Thoracic aorta (tissue), 2 donors: ENCODE measurements around the gene CMKLR1. TPM values are rescaled to one million over a fixed set of nuclear protein-coding genes. Genes with fewer than 3 reads are reported as not detected.
A peak's percentile ranks its signal among the peaks of the same experiment; 100 is the strongest.

Source experiments
- ATAC-seq: fragments of 150-250 bp; one replicate; pipeline ENCODE4 v1.8.0; 2017; ENCODE audit warnings: low read depth; ENCODE audit not compliant: insufficient number of reproducible peaks, low FRiP score
- DNase-seq: peaks from one replicate; pipeline ENCODE4 v3.0.0-alpha.2; 2020; ENCODE audit warnings: low spot score
- H3K27ac ChIP-seq, 2 donors: fragments of 200-600 bp; sonication (generic); 1 replicate in 1 of 2; 2 replicates in 1 of 2; pipeline ENCODE4 v1.5.1; 2016; ENCODE audit warnings: mild to moderate bottlenecking in 2 of 2, moderate library complexity in 2 of 2
- H3K27me3 ChIP-seq: fragments of 200-600 bp; sonication (generic); replicated peaks from 2 replicates; pipeline ENCODE4 v1.6.0; 2016; ENCODE audit warnings: mild to moderate bottlenecking; ENCODE audit not compliant: insufficient read depth
- H3K36me3 ChIP-seq: fragments of 200-600 bp; sonication (generic); one replicate; pipeline ENCODE4 v1.5.1; 2016
- H3K4me1 ChIP-seq, 2 donors: fragments of 200-600 bp; sonication (generic); 1 replicate in 1 of 2; 2 replicates in 1 of 2; pipeline versions ENCODE4 v1.5.1 to v1.6.0; 2016; ENCODE audit warnings: low read depth in 2 of 2, mild to moderate bottlenecking in 1 of 2; ENCODE audit not compliant: control insufficient read depth in 1 of 2
- H3K4me3 ChIP-seq: fragments of 200-600 bp; sonication (generic); 2 replicates; pipeline ENCODE4 v1.5.1; 2016; ENCODE audit warnings: mild to moderate bottlenecking
- H3K9me3 ChIP-seq: fragments of 200-600 bp; sonication (generic); 2 replicates; pipeline ENCODE4 v1.5.1; 2016
- total RNA-seq, 2 donors: library from RNA; depleted of rRNA; stranded (reverse); fragments of >200 nt; gene quantifications; one replicate each; pipeline versions ENCODE4 v1.1.0 to v1.2.3, GENCODE V29; 2016
- TF ChIP-seq, protein P1 (sequence below): fragments of 200-600 bp; sonication (generic); IDR thresholded peaks from one replicate; pipeline ENCODE4 v1.5.1; 2019; ENCODE audit warnings: antibody characterized with exemption

CMKLR1 gene
- total RNA-seq, 2 donors from 2014 or later, result 56.6 to 73.8 TPM

DNA sequence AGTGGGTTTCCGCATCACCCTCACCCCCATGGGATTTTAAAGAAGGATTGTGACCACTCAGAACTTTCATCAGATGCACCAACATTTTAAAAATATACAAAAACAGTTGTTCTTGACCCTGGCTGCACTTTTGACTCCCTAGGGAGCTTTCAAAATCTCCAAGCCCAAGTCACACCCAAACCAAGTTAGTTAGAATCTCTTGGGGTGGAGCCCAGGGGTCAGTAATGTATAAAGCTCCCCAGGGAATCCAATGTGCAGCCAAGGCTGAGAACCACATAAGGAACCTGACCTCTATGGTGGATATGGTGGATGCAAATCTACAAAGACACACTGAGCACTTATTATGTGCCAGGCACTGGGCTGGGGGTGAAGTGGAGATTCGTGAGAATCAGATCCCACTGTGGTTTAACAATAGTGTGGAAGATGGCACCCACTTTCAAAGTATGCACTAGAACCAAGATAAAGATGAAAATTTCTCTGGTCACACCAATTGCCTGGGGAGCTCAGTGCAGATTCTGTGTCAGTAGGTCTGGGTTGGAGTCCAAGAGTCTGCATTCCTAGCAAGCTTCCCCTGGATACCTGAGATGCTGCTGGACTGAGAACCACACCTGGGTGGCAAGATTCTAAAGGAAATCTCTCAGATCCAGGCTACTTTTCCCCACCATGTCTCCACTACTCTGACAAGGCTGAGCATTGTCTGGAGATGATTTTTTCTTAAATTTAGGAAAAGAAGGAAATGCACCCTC is 18.9 kb upstream of the CMKLR1 start:
- no peak for DNase-seq
- Histone ChIP-seq H3K36me3 (no peaks in the 10 kb centered on the region), H3K27me3 (no peaks in the 10 kb centered on the region), H3K4me3 (no peak overlapping the region), H3K27ac (no peak overlapping the region), H3K4me1 (no peaks in the 10 kb centered on the region), H3K9me3 (no peaks in the 10 kb centered on the region)
- no peak for ATAC-seq
- TF ChIP-seq, protein P1, sequence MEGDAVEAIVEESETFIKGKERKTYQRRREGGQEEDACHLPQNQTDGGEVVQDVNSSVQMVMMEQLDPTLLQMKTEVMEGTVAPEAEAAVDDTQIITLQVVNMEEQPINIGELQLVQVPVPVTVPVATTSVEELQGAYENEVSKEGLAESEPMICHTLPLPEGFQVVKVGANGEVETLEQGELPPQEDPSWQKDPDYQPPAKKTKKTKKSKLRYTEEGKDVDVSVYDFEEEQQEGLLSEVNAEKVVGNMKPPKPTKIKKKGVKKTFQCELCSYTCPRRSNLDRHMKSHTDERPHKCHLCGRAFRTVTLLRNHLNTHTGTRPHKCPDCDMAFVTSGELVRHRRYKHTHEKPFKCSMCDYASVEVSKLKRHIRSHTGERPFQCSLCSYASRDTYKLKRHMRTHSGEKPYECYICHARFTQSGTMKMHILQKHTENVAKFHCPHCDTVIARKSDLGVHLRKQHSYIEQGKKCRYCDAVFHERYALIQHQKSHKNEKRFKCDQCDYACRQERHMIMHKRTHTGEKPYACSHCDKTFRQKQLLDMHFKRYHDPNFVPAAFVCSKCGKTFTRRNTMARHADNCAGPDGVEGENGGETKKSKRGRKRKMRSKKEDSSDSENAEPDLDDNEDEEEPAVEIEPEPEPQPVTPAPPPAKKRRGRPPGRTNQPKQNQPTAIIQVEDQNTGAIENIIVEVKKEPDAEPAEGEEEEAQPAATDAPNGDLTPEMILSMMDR, result no peak

DNA sequence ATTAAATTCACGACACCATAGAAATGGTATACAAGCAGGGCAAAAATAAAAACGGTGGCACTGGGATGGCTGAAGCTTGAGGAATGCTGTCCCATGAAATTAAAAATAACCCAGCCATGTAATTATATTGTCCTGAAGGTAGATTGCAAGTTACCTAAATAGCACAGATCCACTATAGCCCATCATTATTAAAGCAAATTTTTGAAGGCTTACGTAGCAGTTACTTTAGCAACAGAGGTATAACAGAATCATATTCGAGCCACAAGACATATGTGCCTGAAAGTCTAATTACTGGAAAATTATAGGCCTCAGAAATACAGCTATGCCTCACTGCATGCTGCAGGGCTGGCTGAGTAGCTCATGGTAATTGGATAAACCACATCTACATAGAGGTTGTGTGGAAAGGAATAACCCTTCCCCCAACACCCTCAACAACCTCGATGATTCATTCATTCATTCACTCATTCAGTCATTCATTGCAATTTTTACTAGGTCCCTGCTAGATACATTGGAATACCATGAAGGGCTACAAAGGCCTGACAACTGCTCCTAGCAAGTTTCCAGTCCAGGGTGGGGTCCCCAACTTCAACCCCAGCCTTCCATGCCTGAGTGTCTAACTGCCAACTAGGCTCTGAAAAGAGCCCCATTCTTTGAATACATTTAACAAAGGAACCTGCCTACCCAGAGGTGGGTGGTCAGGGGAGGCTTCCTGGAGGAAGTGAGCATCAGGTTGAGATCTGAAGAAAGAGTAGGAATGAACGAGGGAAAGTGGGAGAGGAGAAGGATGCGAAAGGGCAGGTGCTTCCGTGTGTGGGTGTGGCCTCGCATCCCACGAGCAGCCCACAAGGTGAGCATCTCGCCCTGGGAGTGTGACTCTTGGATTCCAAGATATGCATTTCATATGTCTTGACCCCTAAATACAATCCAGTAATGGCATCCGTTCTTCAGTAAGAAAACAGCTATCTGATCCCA is 18.0 kb upstream of the CMKLR1 start:
- H3K27ac ChIP-seq, result no peak overlapping the region
- ATAC-seq (no peak), DNase-seq (no peak)
- no peaks in the 10 kb centered on the region for H3K9me3 ChIP-seq
- no peak overlapping the region for H3K4me3 ChIP-seq
- H3K36me3 ChIP-seq, result no peaks in the 10 kb centered on the region
- no peaks in the 10 kb centered on the region for H3K4me1 ChIP-seq
- H3K27me3 ChIP-seq, result no peaks in the 10 kb centered on the region
- TF ChIP-seq, protein P1, result no peak

DNA sequence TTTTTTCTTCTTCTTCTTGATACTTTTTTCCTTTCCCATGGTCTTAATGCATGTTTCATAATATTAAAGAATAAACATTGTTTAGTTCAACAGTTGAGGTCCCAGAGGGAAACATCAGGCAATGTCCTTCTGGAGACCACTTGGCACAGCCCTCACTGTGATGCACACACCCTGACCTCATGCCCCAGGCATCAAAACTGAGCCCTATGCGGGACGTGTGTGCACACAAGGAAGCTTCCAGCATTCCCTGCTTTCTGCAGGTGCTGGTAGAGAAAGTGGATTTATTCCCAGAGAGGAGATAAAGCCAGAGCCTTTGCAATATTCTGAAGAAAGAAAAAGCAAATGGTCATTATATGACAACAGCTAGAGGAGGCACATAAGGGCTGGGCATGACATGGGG is 16.0 kb upstream of the CMKLR1 start:
- no peak for DNase-seq
- TF ChIP-seq, protein P1, result no peak
- no peaks in the 10 kb centered on the region for H3K36me3 ChIP-seq
- H3K9me3 ChIP-seq, result no peaks in the 10 kb centered on the region
- ATAC-seq, result no peak
- no peak overlapping the region for H3K4me3 ChIP-seq
- peaks cover 0 to 2% of the 10 kb centered on the region in 2 donors for H3K4me1 ChIP-seq
- H3K27me3 ChIP-seq, result no peaks in the 10 kb centered on the region
- no peak overlapping the region for H3K27ac ChIP-seq

DNA sequence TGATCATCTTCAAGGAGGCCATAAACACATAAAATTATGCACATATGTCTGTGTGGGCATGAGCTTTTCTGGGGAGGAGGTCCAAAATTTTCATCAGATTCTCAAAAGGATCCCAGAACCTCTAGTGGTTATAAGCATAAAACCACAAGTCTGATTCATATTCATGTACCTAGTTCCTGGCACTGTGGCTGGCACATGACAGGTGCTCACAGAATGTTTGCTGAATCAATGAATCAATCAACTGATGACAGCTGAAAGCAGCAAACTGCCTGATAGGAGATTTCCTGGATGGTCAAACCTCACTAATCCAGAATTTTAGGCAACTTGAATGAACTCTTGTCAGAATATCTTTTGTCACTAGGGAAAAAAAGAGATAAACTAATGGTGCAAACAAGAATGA is 13.5 kb upstream of the CMKLR1 start:
- DNase-seq (no peak), ATAC-seq (no peak)
- H3K27me3 ChIP-seq, result no peaks in the 10 kb centered on the region
- no peak overlapping the region for H3K4me3 ChIP-seq
- H3K27ac ChIP-seq, result no peak overlapping the region
- TF ChIP-seq, protein P1, result no peak
- H3K9me3 ChIP-seq, result no peaks in the 10 kb centered on the region
- H3K4me1 ChIP-seq, result peaks cover 10 to 16% of the 10 kb centered on the region in 2 donors
- H3K36me3 ChIP-seq, result no peaks in the 10 kb centered on the region

DNA sequence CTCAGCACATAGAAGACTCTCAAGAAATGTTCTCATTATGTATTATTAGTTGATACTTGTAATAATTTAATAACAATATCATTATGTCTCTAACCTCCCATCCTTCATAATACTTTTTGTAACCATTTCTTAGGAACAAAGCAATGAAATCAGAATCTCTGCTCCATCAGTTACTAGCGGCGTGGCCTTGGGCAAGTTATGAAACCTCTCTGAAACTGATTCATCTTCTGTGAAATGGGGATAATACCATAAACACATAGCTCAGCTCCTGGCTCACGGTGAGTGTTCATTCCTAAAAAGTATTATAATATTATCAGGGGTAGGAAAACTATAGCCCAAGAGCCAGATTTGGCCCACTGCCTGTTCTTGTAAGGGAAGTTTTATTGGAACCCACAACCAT is 11.4 kb upstream of the CMKLR1 start:
- no peaks in the 10 kb centered on the region for H3K9me3 ChIP-seq
- DNase-seq (no peak), ATAC-seq (no peak)
- TF ChIP-seq, protein P1, result no peak
- H3K36me3 ChIP-seq, result no peaks in the 10 kb centered on the region
- peak overlapping the region; percentile 93 to 95 for H3K27ac ChIP-seq
- no peaks in the 10 kb centered on the region for H3K27me3 ChIP-seq
- no peak overlapping the region for H3K4me3 ChIP-seq
- H3K4me1 ChIP-seq, result peaks cover 10 to 16% of the 10 kb centered on the region in 2 donors
